ENCODE results near the gene PGR.

DNA sequence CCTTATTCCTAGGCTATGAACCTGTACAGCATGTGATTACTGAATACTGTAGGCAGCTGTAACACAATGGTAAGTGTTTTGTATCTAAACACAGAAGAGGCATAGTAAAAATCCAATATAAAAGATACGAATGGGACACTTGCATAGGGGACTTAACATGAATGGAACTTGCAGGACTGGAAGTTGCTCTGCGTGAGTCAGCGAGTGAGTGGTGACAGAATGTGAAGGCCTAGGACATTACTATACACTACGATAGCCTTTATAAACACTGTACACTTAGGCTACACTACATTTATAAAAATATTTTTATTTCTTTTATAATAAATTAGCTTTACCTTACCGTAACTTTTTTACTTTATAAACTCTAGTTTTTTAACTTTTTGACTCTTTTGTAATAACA is 81.1 kb downstream of the PGR start:
- TF ChIP-seq, protein P1, sequence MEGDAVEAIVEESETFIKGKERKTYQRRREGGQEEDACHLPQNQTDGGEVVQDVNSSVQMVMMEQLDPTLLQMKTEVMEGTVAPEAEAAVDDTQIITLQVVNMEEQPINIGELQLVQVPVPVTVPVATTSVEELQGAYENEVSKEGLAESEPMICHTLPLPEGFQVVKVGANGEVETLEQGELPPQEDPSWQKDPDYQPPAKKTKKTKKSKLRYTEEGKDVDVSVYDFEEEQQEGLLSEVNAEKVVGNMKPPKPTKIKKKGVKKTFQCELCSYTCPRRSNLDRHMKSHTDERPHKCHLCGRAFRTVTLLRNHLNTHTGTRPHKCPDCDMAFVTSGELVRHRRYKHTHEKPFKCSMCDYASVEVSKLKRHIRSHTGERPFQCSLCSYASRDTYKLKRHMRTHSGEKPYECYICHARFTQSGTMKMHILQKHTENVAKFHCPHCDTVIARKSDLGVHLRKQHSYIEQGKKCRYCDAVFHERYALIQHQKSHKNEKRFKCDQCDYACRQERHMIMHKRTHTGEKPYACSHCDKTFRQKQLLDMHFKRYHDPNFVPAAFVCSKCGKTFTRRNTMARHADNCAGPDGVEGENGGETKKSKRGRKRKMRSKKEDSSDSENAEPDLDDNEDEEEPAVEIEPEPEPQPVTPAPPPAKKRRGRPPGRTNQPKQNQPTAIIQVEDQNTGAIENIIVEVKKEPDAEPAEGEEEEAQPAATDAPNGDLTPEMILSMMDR (conservative IDR thresholded peaks at IDR 0.05; ENCODE audit: low read depth, low read length), result no peak
- no peak for TF ChIP-seq EZH2phosphoT487 (IDR thresholded peaks at IDR 0.05; ENCODE audit: borderline replicate concordance, low read length)
